Adrenal gland (tissue), 12 donors: ENCODE measurements around the gene PKDREJ. TPM values are rescaled to one million over a fixed set of nuclear protein-coding genes. Genes with fewer than 3 reads are reported as not detected.

Experiments used
- DNase-seq, 7 donors: peaks; one replicate each; pipeline ENCODE4 v3.0.0-alpha.2; 2019 to 2020
- H3K27ac ChIP-seq, 5 donors: fragments of 200-600 bp; sonication (generic) in 4 of 5; 1 replicate in 3 of 5; 2 replicates in 2 of 5; pipeline versions ENCODE4 v1.5.1 to v1.8.0; 2016 to 2020; ENCODE audit warnings: mild to moderate bottlenecking in 1 of 5
- H3K27me3 ChIP-seq: fragments of 200-600 bp; 2 replicates; pipeline ENCODE4 v1.8.0; 2021
- H3K36me3 ChIP-seq, 2 donors: fragments of 200-600 bp; replicated peaks in 1 of 2; 1 replicate in 1 of 2; 2 replicates in 1 of 2; pipeline versions ENCODE4 v1.5.1 to v1.8.0; 2018 to 2022
- H3K4me1 ChIP-seq, 2 donors: fragments of 200-600 bp; replicated peaks in 1 of 2; 1 replicate in 1 of 2; 2 replicates in 1 of 2; pipeline versions ENCODE4 v1.5.1 to v1.8.0; 2018 to 2021
- H3K4me3 ChIP-seq, 4 donors: fragments of 200-600 bp; sonication (generic) in 3 of 4; one replicate each; pipeline ENCODE4 v1.5.1; 2016 to 2018
- H3K9me3 ChIP-seq, 3 donors: fragments of 200-600 bp; sonication (generic) in 1 of 3; replicated peaks in 1 of 3; 1 replicate in 2 of 3; 2 replicates in 1 of 3; pipeline versions ENCODE4 v1.5.1 to v1.8.0; 2016 to 2021
- POLR2A ChIP-seq, 2 donors: fragments of 450-650 bp; IDR thresholded peaks; one replicate each; pipeline ENCODE4 v1.6.1; 2017; ENCODE audit warnings: antibody characterized with exemption in 2 of 2, mild to moderate bottlenecking in 2 of 2, moderate library complexity in 1 of 2
- WGBS, 4 donors: extraction: QIAGEN DNeasy Blood & Tissue Kit in 2 of 4; methylation state at CpG; one replicate each; pipeline versions ENCODE4 v1.1.5 to v1.1.7; 2013 to 2017; 5-methylcytosine and 5-hydroxymethylcytosine counted together
- intact Hi-C, 2 donors: fragments of 100-400 bp; cut with DNase I; formaldehyde crosslinking; loops; one replicate each; pipeline versions ENCODE4 v1.14.1 to v1.15.0; 2022 to 2023
- polyA plus RNA-seq, 3 donors: library from polyadenylated mRNA; stranded (reverse); fragments of 200-250 nt in 2 of 3; fragments of 350-450 nt in 1 of 3; fragmentation: Illumina TruSeq in 1 of 3; extraction: RNeasy Lipid Tissue Mini Kit (QIAGEN cat#74804) in 1 of 3; gene quantifications; one replicate each; pipeline ENCODE4 v1.2.3, GENCODE V29; 2013 to 2014
- total RNA-seq, 9 donors: library from RNA; depleted of rRNA in 4 of 9; stranded (reverse); fragments of >200 nt in 4 of 9; fragments of 120-200 nt in 1 of 9; fragmentation: NEBNext Ultra II Directional in 1 of 9; extraction: Animal tissue kit (Norgen Biotek cat#: 25700) in 1 of 9; gene quantifications; one replicate each; pipeline versions ENCODE4 v1.1.0 to v1.2.4, GENCODE V29; 2013 to 2023
- TF ChIP-seq, protein P1 (sequence below), 6 experiments: fragments of 450-650 bp in 4 of 6; fragments of 200-600 bp in 2 of 6; sonication (generic) in 1 of 6; IDR thresholded peaks; 1 replicate in 5 of 6; 2 replicates in 1 of 6; pipeline versions ENCODE4 v1.5.1 to v1.8.0; 2016 to 2021; ENCODE audit warnings: antibody characterized with exemption in 6 of 6, mild to moderate bottlenecking in 2 of 6, moderate library complexity in 1 of 6
- donor health status: healthy with polysubstance abuse.
- donor health status: Bipolar disorder and iron deficiency.
- donor health status: DM: yes; HTN: yes; CAD: no.
- donor health status: DM: no; HTN: no; CAD: no.
- donor health status: DM: no; HTN: no; CAD: no.
- donor health status: DM: yes; HTN: yes; CAD: no.

The PKDREJ gene
- total and polyA plus RNA-seq, 12 donors = under 0.01 to 0.11 (median 0.05) TPM; not detected in 2

DNA sequence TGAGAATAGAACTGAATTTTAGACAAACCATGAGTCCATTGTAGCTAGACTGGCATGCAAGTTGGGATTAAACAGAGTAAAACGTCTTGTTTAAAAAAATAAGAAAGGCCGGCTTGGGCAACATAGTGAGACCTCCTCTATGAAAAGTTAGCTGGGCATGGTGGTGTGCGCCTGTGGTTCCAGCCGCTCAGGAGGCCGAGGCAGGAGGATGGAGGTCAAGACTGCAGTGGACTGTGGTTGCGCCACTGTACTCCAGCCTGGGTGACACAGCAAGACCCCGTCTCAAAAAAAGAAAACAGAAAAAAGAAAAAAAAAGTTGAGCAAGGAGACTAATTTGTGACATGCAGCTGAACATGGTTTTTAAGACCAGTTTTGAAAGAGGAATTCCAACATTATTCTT, 36.6 kb downstream of the PKDREJ start:
- no peak overlapping the region for H3K27ac ChIP-seq
- peaks cover 0 to 12% of the 10 kb centered on the region in 2 donors for H3K36me3 ChIP-seq
- H3K27me3 ChIP-seq = no peaks in the 10 kb centered on the region

DNA sequence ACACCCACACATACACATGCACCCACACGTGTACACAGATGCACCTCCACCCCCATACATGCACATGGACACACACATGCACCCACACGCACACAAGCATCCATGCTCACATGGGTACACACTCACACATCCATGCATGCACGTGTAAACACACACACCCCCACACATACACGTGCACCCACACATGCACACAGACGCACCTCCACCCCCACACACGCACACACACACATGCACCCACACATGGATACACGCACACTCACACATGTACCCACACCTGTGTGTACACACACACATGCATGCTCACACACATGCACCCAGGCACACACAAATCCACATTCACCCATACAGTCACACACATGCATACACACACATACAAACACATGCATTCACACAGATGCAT, 37.5 kb downstream of the PKDREJ start:
- intact Hi-C loops = no loop called here
- no peak overlapping the region for H3K4me3 ChIP-seq
- DNase-seq = no peak
- no peak for TF ChIP-seq POLR2A (IDR thresholded peaks at IDR 0.05)
- TF ChIP-seq, protein P1, sequence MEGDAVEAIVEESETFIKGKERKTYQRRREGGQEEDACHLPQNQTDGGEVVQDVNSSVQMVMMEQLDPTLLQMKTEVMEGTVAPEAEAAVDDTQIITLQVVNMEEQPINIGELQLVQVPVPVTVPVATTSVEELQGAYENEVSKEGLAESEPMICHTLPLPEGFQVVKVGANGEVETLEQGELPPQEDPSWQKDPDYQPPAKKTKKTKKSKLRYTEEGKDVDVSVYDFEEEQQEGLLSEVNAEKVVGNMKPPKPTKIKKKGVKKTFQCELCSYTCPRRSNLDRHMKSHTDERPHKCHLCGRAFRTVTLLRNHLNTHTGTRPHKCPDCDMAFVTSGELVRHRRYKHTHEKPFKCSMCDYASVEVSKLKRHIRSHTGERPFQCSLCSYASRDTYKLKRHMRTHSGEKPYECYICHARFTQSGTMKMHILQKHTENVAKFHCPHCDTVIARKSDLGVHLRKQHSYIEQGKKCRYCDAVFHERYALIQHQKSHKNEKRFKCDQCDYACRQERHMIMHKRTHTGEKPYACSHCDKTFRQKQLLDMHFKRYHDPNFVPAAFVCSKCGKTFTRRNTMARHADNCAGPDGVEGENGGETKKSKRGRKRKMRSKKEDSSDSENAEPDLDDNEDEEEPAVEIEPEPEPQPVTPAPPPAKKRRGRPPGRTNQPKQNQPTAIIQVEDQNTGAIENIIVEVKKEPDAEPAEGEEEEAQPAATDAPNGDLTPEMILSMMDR (IDR thresholded peaks at IDR 0.05) = no peak
- H3K9me3 ChIP-seq = no peaks in the 10 kb centered on the region
- peaks cover 13 to 14% of the 10 kb centered on the region in 2 donors for H3K4me1 ChIP-seq
- peaks cover 0 to 20% of the 10 kb centered on the region in 2 donors for H3K36me3 ChIP-seq
- H3K27ac ChIP-seq = peak overlapping the region in 2 of 5 donors; percentile 91 to 95
- no peaks in the 10 kb centered on the region for H3K27me3 ChIP-seq
- 85 to 91% (median 89%) methylated on average over 7 of the region's 7 CpGs for WGBS, 4 donors

More for the DNA sequence above, 36.6 kb downstream of the PKDREJ start:
- Histone ChIP-seq H3K9me3 (no peaks in the 10 kb centered on the region), H3K4me3 (no peak overlapping the region), H3K4me1 (peaks cover 13 to 14% of the 10 kb centered on the region in 2 donors)
- 90 to 93% (median 92%) methylated on average over 7 of the region's 7 CpGs for WGBS, 4 donors
- no peak for TF ChIP-seq POLR2A (IDR thresholded peaks at IDR 0.05)
- TF ChIP-seq, protein P1 (IDR thresholded peaks at IDR 0.05) = no peak
- intact Hi-C loops = no loop called here
- DNase-seq = no peak

DNA sequence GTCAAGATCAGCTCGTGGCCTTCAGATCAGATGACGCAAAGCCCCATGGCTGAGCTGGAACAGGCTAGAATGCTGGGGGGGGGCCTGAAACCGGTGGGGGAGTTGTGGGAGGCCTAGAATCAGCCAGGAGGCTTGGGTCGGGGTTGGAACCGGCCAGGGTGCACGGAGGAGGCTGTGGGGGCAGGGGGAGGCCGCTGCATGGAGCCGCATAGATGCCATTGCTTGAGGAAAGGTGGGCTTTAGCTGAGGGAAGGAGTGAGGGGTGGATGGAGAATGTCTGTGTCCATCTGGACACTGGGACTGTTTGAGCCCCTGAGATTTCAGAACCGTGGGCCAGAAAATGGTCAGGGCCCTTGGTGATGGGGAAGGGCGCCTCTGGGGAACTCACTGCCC, 38.2 kb downstream of the PKDREJ start:
- H3K27ac ChIP-seq = peak overlapping the region; percentile 73 to 95 (median 85)
- 39 to 58% (median 46%) methylated on average over 9 to 10 of the region's 10 CpGs for WGBS, 4 donors
- intact Hi-C loops = no loop called here
- H3K27me3 ChIP-seq = no peaks in the 10 kb centered on the region
- TF ChIP-seq POLR2A (IDR thresholded peaks at IDR 0.05) = no peak
- TF ChIP-seq, protein P1 (IDR thresholded peaks at IDR 0.05) = no peak
- peaks cover 13 to 14% of the 10 kb centered on the region in 2 donors for H3K4me1 ChIP-seq
- H3K36me3 ChIP-seq = peaks cover 0 to 27% of the 10 kb centered on the region in 2 donors
- peak; percentile 76 to 92 (median 89) for DNase-seq
- no peaks in the 10 kb centered on the region for H3K9me3 ChIP-seq
- no peak overlapping the region for H3K4me3 ChIP-seq

DNA sequence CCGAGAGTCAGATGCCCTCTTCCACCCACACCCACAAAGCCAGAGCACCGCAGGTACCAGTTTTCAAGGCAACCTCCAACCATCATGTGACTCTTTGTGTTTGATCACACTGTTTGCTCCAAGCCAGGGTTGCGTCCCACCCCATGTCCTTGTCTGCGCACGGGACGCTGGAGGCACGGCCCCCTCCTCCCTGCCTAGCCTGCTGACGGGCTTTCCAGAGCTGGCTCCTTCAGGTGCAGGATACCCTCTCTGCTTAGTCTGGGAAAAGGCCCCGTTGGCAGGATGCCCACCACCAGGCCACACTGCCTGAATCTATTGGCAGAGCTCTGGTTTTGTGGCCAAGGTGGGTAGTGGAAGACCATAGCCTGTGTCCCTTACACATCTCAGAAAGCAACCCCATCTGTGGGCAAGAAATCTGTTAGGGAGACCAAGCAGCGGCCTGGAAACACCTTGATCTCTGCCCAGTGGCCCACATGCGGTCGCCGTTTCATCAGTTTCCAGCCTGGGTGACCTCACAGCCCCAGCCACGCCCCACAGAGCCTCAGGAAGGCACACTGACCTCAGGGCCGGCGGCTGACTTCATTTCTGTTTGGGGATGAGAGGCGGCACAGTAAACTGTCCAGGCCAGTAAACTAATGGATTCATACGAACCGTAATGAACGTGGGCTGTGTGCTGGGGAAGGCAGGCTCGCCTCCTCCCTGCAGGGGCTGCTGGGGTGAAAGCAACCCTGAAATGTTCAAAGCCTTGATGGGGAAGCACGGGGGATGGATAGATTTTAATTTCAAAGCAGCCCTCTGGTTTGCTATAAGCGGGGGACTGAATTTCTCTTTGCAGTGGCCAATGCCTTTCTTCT, 38.9 kb downstream of the PKDREJ start:
- Histone ChIP-seq H3K27me3 (no peaks in the 10 kb centered on the region), H3K27ac (peak overlapping the region; percentile 73 to 95 (median 85)), H3K36me3 (peaks cover 0 to 33% of the 10 kb centered on the region in 2 donors), H3K4me3 (no peak overlapping the region), H3K4me1 (peaks cover 13 to 14% of the 10 kb centered on the region in 2 donors), H3K9me3 (no peaks in the 10 kb centered on the region)
- DNase-seq = peak; percentile 76 to 90 (median 85)
- intact Hi-C loops = no loop called here
- TF ChIP-seq, protein P1 (IDR thresholded peaks at IDR 0.05) = no peak
- TF ChIP-seq POLR2A (IDR thresholded peaks at IDR 0.05) = peak in 1 of 2 donors; percentile 59
- WGBS, 4 donors = 47 to 56% (median 51%) methylated on average over 11 to 23 of the region's 23 CpGs
